Neural crest cell (in vitro differentiated cells): ENCODE measurements around the gene SMAGP. TPM values are rescaled to one million over a fixed set of nuclear protein-coding genes. Genes with fewer than 3 reads are reported as not detected.
"Not testable (repeated sequence)": the region's sequence is repeated elsewhere in the genome, so short reads cannot be mapped to it uniquely, and the experiment has no call there.

Source experiments
- DNase-seq: peaks from one replicate; pipeline ENCODE4 v3.0.0; 2021; ENCODE audit warnings: low read depth, mixed read lengths, low spot score
- H3K27ac Mint-ChIP-seq: one replicate; pipeline ENCODE4 v1.8.0; 2021; ENCODE audit warnings: mild to moderate bottlenecking, mixed read lengths; ENCODE audit not compliant: unreplicated experiment
- H3K27me3 Mint-ChIP-seq: 2 replicates; pipeline ENCODE4 v1.8.0; 2021; ENCODE audit warnings: low read depth, mild to moderate bottlenecking, mixed read lengths
- H3K36me3 Mint-ChIP-seq: 2 replicates; pipeline ENCODE4 v1.8.0; 2021; ENCODE audit warnings: low read depth, mild to moderate bottlenecking, mixed read lengths
- H3K4me1 Mint-ChIP-seq: 2 replicates; pipeline ENCODE4 v1.8.0; 2021; ENCODE audit warnings: mixed read lengths
- H3K4me3 Mint-ChIP-seq: one replicate; pipeline ENCODE4 v1.8.0; 2021; ENCODE audit warnings: mild to moderate bottlenecking, mixed read lengths
- H3K9me3 Mint-ChIP-seq: 2 replicates; pipeline ENCODE4 v1.8.0; 2021; ENCODE audit warnings: mixed read lengths
- total RNA-seq: library from RNA; stranded (reverse); gene quantifications from 2 replicates; pipeline ENCODE4 v1.2.1, GENCODE V29; 2021
- TF ChIP-seq, protein P1 (sequence below): fragments of 200-600 bp; sonication (generic); conservative IDR thresholded peaks from 2 replicates; pipeline ENCODE4 v1.5.0; 2021; ENCODE audit warnings: antibody characterized with exemption, mild to moderate bottlenecking

The SMAGP gene
- total RNA-seq, 1 donor from 2014 or later, result 1.6 TPM

DNA sequence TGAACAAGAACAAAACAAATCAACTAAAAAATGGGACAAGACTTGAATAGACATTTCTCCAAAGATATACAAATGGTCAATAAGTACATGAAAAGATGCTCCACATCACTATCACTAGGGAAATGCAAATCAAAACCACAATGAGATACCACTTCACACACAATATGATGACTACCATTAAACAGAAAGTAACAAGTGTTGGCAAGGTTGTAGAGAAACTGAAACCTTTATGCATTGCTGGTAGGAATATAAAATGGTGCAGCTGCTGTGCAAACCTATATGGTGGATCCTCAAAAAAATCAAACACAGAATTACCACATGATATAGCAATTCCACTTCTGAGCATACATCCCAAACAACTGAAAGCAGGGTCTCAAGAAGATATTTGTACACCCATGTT, 5.2 kb downstream of the SMAGP start:
- H3K27me3 Mint-ChIP-seq, result peaks cover 20% of the 10 kb centered on the region
- no peak for DNase-seq
- H3K9me3 Mint-ChIP-seq, result peaks cover 3% of the 10 kb centered on the region
- no peak overlapping the region for H3K4me3 Mint-ChIP-seq
- peaks cover 5% of the 10 kb centered on the region for H3K4me1 Mint-ChIP-seq
- H3K36me3 Mint-ChIP-seq, result no peaks in the 10 kb centered on the region
- no peak overlapping the region for H3K27ac Mint-ChIP-seq
- TF ChIP-seq, protein P1, sequence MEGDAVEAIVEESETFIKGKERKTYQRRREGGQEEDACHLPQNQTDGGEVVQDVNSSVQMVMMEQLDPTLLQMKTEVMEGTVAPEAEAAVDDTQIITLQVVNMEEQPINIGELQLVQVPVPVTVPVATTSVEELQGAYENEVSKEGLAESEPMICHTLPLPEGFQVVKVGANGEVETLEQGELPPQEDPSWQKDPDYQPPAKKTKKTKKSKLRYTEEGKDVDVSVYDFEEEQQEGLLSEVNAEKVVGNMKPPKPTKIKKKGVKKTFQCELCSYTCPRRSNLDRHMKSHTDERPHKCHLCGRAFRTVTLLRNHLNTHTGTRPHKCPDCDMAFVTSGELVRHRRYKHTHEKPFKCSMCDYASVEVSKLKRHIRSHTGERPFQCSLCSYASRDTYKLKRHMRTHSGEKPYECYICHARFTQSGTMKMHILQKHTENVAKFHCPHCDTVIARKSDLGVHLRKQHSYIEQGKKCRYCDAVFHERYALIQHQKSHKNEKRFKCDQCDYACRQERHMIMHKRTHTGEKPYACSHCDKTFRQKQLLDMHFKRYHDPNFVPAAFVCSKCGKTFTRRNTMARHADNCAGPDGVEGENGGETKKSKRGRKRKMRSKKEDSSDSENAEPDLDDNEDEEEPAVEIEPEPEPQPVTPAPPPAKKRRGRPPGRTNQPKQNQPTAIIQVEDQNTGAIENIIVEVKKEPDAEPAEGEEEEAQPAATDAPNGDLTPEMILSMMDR, result no peak

DNA sequence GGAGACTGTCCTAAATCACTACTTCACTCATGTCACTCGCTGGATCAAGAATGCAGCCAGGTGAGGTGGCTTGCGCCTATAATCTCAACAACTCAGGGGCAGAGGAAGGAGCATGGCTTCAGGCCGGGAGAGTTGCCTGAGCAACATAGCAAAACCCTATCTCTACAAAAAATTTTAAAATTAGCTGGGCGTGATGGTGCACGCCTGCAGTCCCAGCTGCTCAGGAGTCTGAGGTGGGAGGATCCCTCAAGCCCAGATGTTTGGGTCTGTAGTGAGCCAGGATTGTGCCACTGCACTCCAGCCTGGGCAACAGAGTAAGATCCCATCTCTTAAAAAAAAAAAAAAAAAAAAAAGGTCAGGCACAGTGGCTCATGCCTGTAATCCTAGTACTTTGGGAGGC, 5.9 kb downstream of the SMAGP start:
- TF ChIP-seq, protein P1, result no peak
- peaks cover 17% of the 10 kb centered on the region for H3K27me3 Mint-ChIP-seq
- H3K27ac Mint-ChIP-seq, result no peak overlapping the region
- H3K9me3 Mint-ChIP-seq, result peaks cover 3% of the 10 kb centered on the region
- no peak for DNase-seq
- peaks cover 5% of the 10 kb centered on the region for H3K4me1 Mint-ChIP-seq
- H3K4me3 Mint-ChIP-seq, result no peak overlapping the region
- H3K36me3 Mint-ChIP-seq, result no peaks in the 10 kb centered on the region

DNA sequence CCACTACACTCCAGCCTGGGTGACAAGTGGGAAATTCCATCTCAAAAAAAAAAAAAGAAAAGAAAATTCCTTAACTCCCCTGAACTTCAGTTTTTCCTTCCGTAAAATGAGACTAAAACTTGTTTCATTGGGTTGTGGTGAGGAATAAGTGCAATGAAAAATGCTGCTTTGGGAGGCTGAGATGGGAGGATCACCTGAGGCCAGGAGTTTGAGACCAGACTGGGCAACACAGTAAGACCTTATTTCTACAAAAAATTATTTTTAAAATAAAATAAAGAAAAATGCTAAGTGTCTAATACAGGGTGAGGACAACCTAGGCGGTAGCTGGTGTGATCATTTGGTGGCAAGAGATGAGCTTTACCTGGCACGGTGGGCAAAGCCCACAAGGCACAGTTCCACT, 6.9 kb downstream of the SMAGP start:
- H3K9me3 Mint-ChIP-seq, result peaks cover 3% of the 10 kb centered on the region
- DNase-seq, result no peak
- no peak overlapping the region for H3K27ac Mint-ChIP-seq
- H3K36me3 Mint-ChIP-seq, result no peaks in the 10 kb centered on the region
- H3K4me3 Mint-ChIP-seq, result no peak overlapping the region
- TF ChIP-seq, protein P1, result no peak
- H3K27me3 Mint-ChIP-seq, result peaks cover 8% of the 10 kb centered on the region
- peaks cover 5% of the 10 kb centered on the region for H3K4me1 Mint-ChIP-seq

DNA sequence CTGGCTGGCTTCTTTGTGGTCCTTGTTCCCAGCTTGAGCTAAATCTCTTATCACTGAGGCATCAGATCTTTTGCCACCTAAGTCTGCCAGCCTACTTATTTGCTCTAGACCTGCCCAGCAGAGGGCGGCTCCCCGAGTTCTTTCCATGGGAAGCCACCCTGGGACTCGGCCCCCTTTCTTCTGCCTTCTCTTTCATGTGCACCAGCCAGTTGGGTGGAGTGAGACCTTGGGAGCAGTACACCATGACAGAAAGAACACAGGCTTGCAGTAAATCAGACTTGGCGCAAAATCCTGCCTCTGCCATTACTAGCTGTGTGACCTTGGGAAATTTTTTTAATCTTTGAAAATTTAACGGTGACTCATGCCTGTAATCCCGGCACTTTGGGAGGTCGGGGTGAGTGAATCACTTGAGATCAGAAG, 7.4 kb downstream of the SMAGP start:
- peak; percentile 20 for DNase-seq
- no peak overlapping the region for H3K4me3 Mint-ChIP-seq
- no peak overlapping the region for H3K27ac Mint-ChIP-seq
- H3K36me3 Mint-ChIP-seq, result no peaks in the 10 kb centered on the region
- peaks cover 5% of the 10 kb centered on the region for H3K4me1 Mint-ChIP-seq
- peaks cover 3% of the 10 kb centered on the region for H3K9me3 Mint-ChIP-seq
- TF ChIP-seq, protein P1, result peak; percentile 37
- peaks cover 4% of the 10 kb centered on the region for H3K27me3 Mint-ChIP-seq

DNA sequence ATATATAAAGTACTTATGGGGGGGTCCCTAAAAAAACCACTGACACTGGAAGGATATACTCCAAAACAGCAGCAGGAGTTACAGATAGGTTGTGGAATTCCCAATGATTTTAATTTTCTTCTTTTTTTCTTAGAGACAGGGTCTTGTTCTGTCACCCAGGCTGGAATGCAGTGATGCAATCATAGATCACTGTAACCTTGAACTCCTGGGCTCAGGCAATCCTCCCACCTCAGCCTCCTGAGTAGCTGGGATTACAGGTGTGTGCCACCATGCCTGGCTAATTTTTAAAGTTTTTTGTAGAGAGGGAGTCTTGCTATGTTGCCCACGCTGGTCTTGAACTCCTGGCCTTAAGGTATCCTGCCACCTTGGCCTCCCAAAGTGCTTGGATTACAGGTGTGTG, 10.6 kb downstream of the SMAGP start:
- not testable (repeated sequence) for H3K9me3 Mint-ChIP-seq, H3K27me3 Mint-ChIP-seq, H3K36me3 Mint-ChIP-seq, DNase-seq, H3K4me3 Mint-ChIP-seq, H3K4me1 Mint-ChIP-seq, H3K27ac Mint-ChIP-seq

DNA sequence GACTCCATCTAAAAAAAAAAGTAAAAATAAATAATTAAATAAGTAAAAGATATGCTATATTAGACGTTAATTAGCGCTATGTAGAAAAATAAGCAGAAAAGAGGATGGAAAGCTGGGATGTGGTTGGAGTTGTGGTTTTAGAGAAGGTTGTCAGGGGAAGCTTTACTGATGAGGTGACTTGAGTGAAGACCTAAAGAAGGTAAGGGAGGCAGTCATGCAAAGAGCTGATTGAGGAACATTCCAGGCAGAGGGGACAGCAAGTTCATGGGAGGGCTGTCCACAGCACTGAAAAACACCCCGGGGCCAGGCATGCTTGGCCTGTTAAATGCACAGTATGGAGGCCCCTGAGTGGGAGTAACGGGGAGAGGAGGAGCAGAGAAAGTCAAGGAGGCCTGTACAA, 15.7 kb downstream of the SMAGP start:
- H3K9me3 Mint-ChIP-seq, result no peaks in the 10 kb centered on the region
- no peak for DNase-seq
- H3K4me3 Mint-ChIP-seq, result no peak overlapping the region
- no peaks in the 10 kb centered on the region for H3K4me1 Mint-ChIP-seq
- TF ChIP-seq, protein P1, result no peak
- no peaks in the 10 kb centered on the region for H3K27me3 Mint-ChIP-seq
- H3K36me3 Mint-ChIP-seq, result no peaks in the 10 kb centered on the region
- H3K27ac Mint-ChIP-seq, result peak overlapping the region; percentile 92
